ENCODE data around the gene FGF18. TPM values are rescaled to one million over a fixed set of nuclear protein-coding genes. Genes with fewer than 3 reads are reported as not detected.

Gene FGF18
- total RNA-seq, 1 donor from 2014 or later = not detected

- H3K36me3 Mint-ChIP-seq (ENCODE audit: low read depth) = no peaks in the 10 kb centered on the region
- H3K27me3 Mint-ChIP-seq = no peaks in the 10 kb centered on the region
- no peak overlapping the region for H3K4me3 Mint-ChIP-seq
- ChIA-PET CTCF (no interaction called here), POLR2A (no interaction called here)
- DNase-seq = no peak
- H3K9me3 Mint-ChIP-seq = no peaks in the 10 kb centered on the region
- no peak overlapping the region for H3K27ac Mint-ChIP-seq
- H3K4me1 Mint-ChIP-seq = no peaks in the 10 kb centered on the region
- intact Hi-C loops (cut with micrococcal nuclease) = no loop called here
- ATAC-seq (ENCODE audit: low read depth) = no peak
- no peak for TF ChIP-seq CTCF (IDR thresholded peaks at IDR 0.05)
These were observed 21.9 kb downstream of the FGF18 start for GRCh38 chr5:171441246-171441791.

DNA sequence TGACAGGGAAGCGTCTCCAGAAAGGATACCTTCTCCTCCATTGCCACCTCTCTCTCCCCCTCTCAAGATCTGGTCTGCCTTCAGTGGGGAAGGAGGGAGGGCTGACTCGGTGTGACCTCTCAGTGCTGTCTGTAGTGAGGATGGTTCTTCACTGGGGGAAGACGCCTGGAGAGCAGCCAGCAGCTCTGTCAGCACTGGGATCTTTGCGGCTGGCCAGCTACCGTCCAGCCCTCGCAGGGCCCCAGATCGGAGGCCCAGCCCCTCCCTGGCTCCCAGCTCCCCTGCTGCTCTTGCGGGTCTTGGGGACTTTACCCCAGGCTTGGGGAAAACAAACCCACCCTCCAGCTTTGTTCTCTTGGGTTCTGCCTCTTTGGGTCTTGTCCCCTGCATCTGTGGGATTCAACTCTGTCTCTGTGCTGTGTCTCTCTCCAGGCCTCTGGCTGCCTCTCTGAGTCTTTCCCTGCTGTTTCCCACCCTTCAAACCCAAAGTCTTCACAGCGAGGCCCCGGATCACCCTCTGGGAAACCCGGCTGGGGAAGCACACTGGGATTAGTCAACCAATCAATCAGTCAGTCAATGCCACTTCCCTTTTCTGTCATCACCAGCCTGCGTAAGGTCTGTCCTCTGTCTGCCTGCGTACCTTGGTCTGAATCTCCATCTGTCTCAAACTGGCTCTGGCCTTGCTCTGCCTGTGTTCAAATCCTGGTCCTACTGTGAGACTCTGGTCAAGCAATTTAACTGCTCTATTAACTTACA lies 23.0 kb downstream of the FGF18 start:
- H3K27ac Mint-ChIP-seq = no peak overlapping the region
- DNase-seq (no peak), ATAC-seq (ENCODE audit: low read depth) (no peak)
- H3K9me3 Mint-ChIP-seq = no peaks in the 10 kb centered on the region
- no peak overlapping the region for H3K4me3 Mint-ChIP-seq
- CTCF ChIA-PET = no interaction called here
- TF ChIP-seq CTCF (IDR thresholded peaks at IDR 0.05) = no peak
- POLR2A ChIA-PET = no interaction called here
- H3K4me1 Mint-ChIP-seq = no peaks in the 10 kb centered on the region
- H3K36me3 Mint-ChIP-seq (ENCODE audit: low read depth) = no peaks in the 10 kb centered on the region
- intact Hi-C loops (cut with micrococcal nuclease) = no loop called here
- H3K27me3 Mint-ChIP-seq = peaks cover 6% of the 10 kb centered on the region

GRCh38 chr5:171444582-171444981 lies 25.1 kb downstream of the FGF18 start:
- Mint-ChIP-seq H3K9me3 (no peaks in the 10 kb centered on the region), H3K27ac (no peak overlapping the region), H3K27me3 (peaks cover 19% of the 10 kb centered on the region), H3K4me3 (no peak overlapping the region), H3K36me3 (ENCODE audit: low read depth) (no peaks in the 10 kb centered on the region), H3K4me1 (no peaks in the 10 kb centered on the region)
- ATAC-seq (ENCODE audit: low read depth) (no peak), DNase-seq (no peak)
- TF ChIP-seq CTCF (IDR thresholded peaks at IDR 0.05) = no peak
- intact Hi-C loops (cut with micrococcal nuclease) = no loop called here
- ChIA-PET POLR2A (no interaction called here), CTCF (no interaction called here)

DNA sequence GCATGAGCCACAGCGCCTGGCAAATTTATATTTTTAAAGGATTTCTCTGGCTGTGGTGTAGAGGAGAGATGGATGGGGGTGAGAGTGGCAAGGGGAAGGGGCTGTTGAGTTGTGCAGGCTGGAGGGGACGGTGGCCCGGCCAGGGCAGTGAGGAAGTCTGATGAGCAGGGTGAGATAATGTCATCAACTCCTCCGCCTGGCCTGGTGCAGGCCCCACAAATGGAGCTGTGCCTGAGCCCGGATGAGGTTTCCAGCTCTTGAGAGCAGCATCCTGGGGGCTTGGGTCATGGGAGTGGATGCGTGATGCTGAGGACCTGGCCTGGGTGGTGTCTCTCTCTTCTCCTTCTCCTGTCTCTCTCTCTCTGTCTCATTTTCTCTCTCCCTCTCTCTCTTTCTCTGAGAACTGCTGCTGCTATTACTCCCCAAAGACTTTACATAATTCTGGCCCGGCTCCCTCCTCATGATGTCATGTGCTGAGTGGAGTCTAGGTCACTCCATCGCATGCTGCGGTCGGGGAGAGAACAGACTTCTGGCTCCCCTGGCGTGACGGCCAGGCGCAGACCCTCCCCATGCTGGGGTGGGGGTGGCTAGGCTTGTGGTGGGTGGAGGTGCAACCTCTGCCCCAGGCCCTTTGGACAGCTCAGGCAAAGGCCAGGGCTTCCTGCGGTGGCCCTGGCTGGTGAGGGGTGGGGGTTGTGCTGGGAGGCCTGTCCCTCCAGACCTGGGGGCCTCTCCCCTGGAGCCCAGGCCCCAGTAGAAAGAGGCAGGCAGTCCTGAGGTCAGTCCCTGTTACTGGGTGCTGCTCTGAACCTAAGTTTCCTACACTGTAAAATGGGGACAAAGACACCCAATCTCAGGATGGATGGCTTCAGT lies 26.4 kb downstream of the FGF18 start:
- DNase-seq (no peak), ATAC-seq (ENCODE audit: low read depth) (no peak)
- POLR2A ChIA-PET = no interaction called here
- H3K4me3 Mint-ChIP-seq = no peak overlapping the region
- CTCF ChIA-PET = no interaction called here
- H3K27me3 Mint-ChIP-seq = peaks cover 27% of the 10 kb centered on the region
- no peak overlapping the region for H3K27ac Mint-ChIP-seq
- no peaks in the 10 kb centered on the region for H3K4me1 Mint-ChIP-seq
- no peaks in the 10 kb centered on the region for H3K9me3 Mint-ChIP-seq
- intact Hi-C loops (cut with micrococcal nuclease) = no loop called here
- H3K36me3 Mint-ChIP-seq (ENCODE audit: low read depth) = no peaks in the 10 kb centered on the region
- TF ChIP-seq CTCF (IDR thresholded peaks at IDR 0.05) = no peak

- H3K27me3 Mint-ChIP-seq = peaks cover 35% of the 10 kb centered on the region
- intact Hi-C loops (cut with micrococcal nuclease) = no loop called here
These were observed 27.8 kb downstream of the FGF18 start for GRCh38 chr5:171447226-171447625.

More at GRCh38 chr5:171447226-171447625, 27.8 kb downstream of the FGF18 start:
- Mint-ChIP-seq H3K9me3 (no peaks in the 10 kb centered on the region), H3K36me3 (ENCODE audit: low read depth) (no peaks in the 10 kb centered on the region), H3K4me3 (no peak overlapping the region), H3K4me1 (peaks cover 4% of the 10 kb centered on the region), H3K27ac (no peak overlapping the region)
- ChIA-PET CTCF (no interaction called here), POLR2A (no interaction called here)
- no peak for TF ChIP-seq CTCF (IDR thresholded peaks at IDR 0.05)
- no peak for DNase-seq
- no peak for ATAC-seq (ENCODE audit: low read depth)
